GM12865 (cell line): Measurements from ENCODE around the gene HES7.

ENCODE experiments used
- DNase-seq: peaks from one replicate; pipeline ENCODE4 v3.0.0; 2010; ENCODE audit warnings: low read depth
- H3K4me3 ChIP-seq: 2 replicates; pipeline ENCODE4 v1.5.1; 2011; ENCODE audit warnings: mild to moderate bottlenecking, low read depth, low read length, control low read depth
- TF ChIP-seq, protein P1 (sequence below): IDR thresholded peaks from 2 replicates; pipeline ENCODE4 v1.5.1; 2011; ENCODE audit warnings: low read length, control low read depth, low read depth, inconsistent platforms; ENCODE audit not compliant: insufficient read depth; ENCODE audit errors: missing control alignments

Gene HES7

DNA sequence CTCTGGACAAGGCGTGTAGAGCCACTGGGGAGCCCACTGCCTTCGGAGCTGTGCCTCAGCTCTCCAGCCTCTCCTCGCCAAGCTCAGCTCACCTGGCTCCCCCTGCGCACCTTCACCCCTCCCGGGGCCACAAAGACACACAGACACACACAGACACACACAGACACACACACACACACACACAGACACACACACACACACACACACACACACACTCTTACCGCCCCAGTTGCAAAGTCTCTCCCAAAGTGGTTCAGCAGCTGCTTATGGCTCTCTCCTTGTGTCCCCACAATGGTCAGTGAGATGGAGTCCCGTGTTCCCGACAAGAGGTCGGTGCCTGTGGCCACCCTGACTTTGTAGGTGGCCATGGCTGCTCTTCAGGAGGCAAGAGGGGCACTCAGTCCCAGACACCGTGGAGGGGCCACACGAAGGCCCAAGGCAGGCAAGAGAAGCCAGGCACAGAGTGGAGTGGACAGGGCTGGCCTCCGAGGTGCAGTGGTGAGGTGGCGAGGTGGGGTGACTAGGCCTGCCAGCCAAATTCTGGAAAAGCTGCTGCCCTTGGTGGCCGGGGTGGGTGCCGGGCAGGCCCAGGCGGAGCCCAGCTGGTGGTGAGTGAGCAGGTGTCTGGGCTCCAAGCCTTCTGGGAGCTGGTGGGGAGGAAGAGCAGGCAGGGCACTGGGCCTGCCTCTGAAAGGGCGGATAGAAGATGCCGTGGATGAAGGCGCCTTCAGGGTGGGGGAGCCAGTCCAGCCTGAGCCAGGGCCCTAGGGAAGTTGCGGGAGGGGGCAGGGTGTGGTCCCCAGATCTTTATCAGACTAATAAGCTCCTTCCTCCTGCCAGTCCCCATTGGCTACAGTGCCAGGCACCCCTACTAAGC is 36.6 kb downstream of the HES7 start, which contains the start of gene ALOX12B:
Gene ALOX12B, minus strand, starts transcription at position 642 of the 877 bp plus-strand sequence. Its CDS starts 274 bp downstream, at position 368.
- no peak for DNase-seq
- TF ChIP-seq, protein P1, sequence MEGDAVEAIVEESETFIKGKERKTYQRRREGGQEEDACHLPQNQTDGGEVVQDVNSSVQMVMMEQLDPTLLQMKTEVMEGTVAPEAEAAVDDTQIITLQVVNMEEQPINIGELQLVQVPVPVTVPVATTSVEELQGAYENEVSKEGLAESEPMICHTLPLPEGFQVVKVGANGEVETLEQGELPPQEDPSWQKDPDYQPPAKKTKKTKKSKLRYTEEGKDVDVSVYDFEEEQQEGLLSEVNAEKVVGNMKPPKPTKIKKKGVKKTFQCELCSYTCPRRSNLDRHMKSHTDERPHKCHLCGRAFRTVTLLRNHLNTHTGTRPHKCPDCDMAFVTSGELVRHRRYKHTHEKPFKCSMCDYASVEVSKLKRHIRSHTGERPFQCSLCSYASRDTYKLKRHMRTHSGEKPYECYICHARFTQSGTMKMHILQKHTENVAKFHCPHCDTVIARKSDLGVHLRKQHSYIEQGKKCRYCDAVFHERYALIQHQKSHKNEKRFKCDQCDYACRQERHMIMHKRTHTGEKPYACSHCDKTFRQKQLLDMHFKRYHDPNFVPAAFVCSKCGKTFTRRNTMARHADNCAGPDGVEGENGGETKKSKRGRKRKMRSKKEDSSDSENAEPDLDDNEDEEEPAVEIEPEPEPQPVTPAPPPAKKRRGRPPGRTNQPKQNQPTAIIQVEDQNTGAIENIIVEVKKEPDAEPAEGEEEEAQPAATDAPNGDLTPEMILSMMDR = no peak
- H3K4me3 ChIP-seq = no peak within 1 kb of the TSS

GRCh38 chr17:8084250-8084649 is 39.7 kb downstream of the HES7 start:
- TF ChIP-seq, protein P1 = no peak
- no peak for DNase-seq
- no peak overlapping the region for H3K4me3 ChIP-seq

GRCh38 chr17:8082292-8082691 is 41.6 kb downstream of the HES7 start:
- no peak for DNase-seq
- H3K4me3 ChIP-seq = no peak overlapping the region
- TF ChIP-seq, protein P1 = no peak

GRCh38 chr17:8081876-8082275 is 42.0 kb downstream of the HES7 start:
- no peak for DNase-seq
- H3K4me3 ChIP-seq = no peak overlapping the region
- TF ChIP-seq, protein P1 = no peak

DNA sequence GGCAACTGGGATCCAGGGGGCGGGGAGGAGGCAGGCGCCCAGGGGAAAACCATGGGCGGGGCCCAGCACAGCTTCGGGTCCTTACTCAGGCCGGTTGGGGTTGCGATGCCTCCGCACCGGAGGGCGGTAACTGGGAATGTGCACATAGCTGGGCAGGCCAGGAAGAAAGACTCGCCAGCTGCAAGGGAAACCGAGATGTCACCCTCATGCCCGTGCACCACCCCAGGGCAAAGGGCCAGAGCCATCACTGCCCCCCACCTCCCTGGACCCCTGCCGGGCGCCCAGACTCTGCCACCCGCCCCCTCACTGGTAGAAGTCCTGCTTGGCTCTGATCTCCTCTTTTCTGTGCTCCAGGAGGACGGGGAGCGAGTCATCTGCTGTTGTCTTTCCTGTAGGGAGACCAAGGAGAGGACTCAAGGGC is 43.1 kb downstream of the HES7 start:
- H3K4me3 ChIP-seq = no peak overlapping the region
- TF ChIP-seq, protein P1 = no peak
- DNase-seq = no peak

- TF ChIP-seq, protein P1 = no peak
- H3K4me3 ChIP-seq = no peak overlapping the region
- no peak for DNase-seq
Measured at GRCh38 chr17:8080208-8080798, 43.6 kb downstream of the HES7 start.
